Measurements from ENCODE around the gene TRABD2B. TPM values are rescaled to one million over a fixed set of nuclear protein-coding genes. Genes with fewer than 3 reads are reported as not detected.
A peak's percentile ranks its signal among the peaks of the same experiment; 100 is the strongest.

The TRABD2B gene
- total and polyA plus RNA-seq, 2 of the 13 experiments (the other 11 are each of a cell fraction or from before 2014, with no cell fraction given), result 0.04 TPM; not detected in 1

DNA sequence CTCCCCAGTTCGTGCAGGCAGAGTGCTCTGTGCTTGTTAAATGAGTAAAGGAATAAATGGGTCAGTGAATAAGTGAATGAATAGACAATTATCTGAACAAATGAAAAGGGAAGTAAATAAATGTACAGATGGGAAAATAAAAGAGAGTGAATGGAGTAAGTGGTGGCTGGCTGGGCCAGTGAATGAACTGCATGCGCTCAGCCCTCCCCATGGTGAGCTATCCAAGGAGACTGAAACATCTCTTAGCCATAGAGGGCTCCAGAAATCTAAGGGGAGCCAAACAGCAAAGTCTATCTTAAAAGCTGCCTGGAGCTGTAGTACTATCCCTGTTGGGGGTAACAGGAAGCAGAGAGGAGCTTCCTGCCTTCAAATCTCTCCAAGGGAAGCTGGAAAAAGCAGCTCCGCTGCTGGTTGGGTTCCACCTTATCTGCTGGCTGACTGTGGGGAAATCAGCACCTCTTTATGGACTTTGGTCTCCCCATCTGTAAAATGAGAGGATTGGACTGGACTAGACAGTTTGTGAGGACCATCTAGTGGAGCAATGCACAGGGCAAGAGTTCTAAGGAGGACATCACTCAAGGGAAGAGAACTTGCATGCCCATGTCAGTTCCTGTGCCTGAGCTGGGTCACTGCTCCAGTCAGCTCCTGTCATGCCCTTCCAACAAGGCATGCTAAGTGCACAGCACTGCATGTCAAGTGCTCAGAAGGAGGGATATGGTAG lies 77.9 kb downstream of the TRABD2B start (continued):
- no peak for TF ChIP-seq ZNF280B (CRISPR knock-in tag; IDR thresholded peaks at IDR 0.05; ENCODE audit: borderline replicate concordance)
- no peak for TF ChIP-seq PHF20 (CRISPR knock-in tag; IDR thresholded peaks at IDR 0.05)
- TF ChIP-seq, protein P1, sequence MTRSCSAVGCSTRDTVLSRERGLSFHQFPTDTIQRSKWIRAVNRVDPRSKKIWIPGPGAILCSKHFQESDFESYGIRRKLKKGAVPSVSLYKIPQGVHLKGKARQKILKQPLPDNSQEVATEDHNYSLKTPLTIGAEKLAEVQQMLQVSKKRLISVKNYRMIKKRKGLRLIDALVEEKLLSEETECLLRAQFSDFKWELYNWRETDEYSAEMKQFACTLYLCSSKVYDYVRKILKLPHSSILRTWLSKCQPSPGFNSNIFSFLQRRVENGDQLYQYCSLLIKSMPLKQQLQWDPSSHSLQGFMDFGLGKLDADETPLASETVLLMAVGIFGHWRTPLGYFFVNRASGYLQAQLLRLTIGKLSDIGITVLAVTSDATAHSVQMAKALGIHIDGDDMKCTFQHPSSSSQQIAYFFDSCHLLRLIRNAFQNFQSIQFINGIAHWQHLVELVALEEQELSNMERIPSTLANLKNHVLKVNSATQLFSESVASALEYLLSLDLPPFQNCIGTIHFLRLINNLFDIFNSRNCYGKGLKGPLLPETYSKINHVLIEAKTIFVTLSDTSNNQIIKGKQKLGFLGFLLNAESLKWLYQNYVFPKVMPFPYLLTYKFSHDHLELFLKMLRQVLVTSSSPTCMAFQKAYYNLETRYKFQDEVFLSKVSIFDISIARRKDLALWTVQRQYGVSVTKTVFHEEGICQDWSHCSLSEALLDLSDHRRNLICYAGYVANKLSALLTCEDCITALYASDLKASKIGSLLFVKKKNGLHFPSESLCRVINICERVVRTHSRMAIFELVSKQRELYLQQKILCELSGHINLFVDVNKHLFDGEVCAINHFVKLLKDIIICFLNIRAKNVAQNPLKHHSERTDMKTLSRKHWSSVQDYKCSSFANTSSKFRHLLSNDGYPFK (CRISPR knock-in tag; IDR thresholded peaks at IDR 0.05; ENCODE audit: borderline replicate concordance), result no peak
- TF ChIP-seq ZNF30 (CRISPR knock-in tag; IDR thresholded peaks at IDR 0.05), result no peak
- no peak for TF ChIP-seq MLX (CRISPR knock-in tag; IDR thresholded peaks at IDR 0.05)
- no peak for TF ChIP-seq CBX1 (IDR thresholded peaks at IDR 0.05; ENCODE audit: low read depth)
- TF ChIP-seq SAFB2 (CRISPR knock-in tag; IDR thresholded peaks at IDR 0.05; ENCODE audit: borderline replicate concordance, low read depth), result no peak
- TF ChIP-seq SYNCRIP (IDR thresholded peaks at IDR 0.05; ENCODE audit: insufficient read depth, low read depth, low read length), result no peak
- TF ChIP-seq IKZF1 (IDR thresholded peaks at IDR 0.05), result no peak
- no peak for TF ChIP-seq ZBTB1 (CRISPR knock-in tag; IDR thresholded peaks at IDR 0.05; ENCODE audit: borderline replicate concordance)
- no peak for TF ChIP-seq ZNF564 (CRISPR knock-in tag; IDR thresholded peaks at IDR 0.05)
- TF ChIP-seq ZNF614 (CRISPR knock-in tag; IDR thresholded peaks at IDR 0.05; ENCODE audit: borderline replicate concordance), result no peak
- 0 out of 2 replicates have a peak, but pooled peaks have one; percentile 23 for TF ChIP-seq GATAD1 (CRISPR knock-in tag; IDR thresholded peaks at IDR 0.05)
- no peak for TF ChIP-seq REXO4 (CRISPR knock-in tag; IDR thresholded peaks at IDR 0.05; ENCODE audit: borderline replicate concordance)
- no peak for TF ChIP-seq ZNF274 (CRISPR knock-in tag; IDR thresholded peaks at IDR 0.05)
- peak; percentile 26; the same call in 1 of the 2 replicates for TF ChIP-seq CREM (IDR thresholded peaks at IDR 0.05)
- TF ChIP-seq CREM (CRISPR knock-in tag; IDR thresholded peaks at IDR 0.05), result no peak
- TF ChIP-seq MIER3 (CRISPR knock-in tag; IDR thresholded peaks at IDR 0.05; ENCODE audit: borderline replicate concordance), result peak; percentile 48; the same call in 1 of the 2 replicates
- TF ChIP-seq, protein P2, sequence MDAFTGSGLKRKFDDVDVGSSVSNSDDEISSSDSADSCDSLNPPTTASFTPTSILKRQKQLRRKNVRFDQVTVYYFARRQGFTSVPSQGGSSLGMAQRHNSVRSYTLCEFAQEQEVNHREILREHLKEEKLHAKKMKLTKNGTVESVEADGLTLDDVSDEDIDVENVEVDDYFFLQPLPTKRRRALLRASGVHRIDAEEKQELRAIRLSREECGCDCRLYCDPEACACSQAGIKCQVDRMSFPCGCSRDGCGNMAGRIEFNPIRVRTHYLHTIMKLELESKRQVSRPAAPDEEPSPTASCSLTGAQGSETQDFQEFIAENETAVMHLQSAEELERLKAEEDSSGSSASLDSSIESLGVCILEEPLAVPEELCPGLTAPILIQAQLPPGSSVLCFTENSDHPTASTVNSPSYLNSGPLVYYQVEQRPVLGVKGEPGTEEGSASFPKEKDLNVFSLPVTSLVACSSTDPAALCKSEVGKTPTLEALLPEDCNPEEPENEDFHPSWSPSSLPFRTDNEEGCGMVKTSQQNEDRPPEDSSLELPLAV (CRISPR knock-in tag; conservative IDR thresholded peaks at IDR 0.05; ENCODE audit: low read depth), result no peak
- TF ChIP-seq MYNN (CRISPR knock-in tag; IDR thresholded peaks at IDR 0.05; ENCODE audit: low read depth), result no peak; the same call in 1 of the 2 replicates
- TF ChIP-seq FOXM1 (CRISPR knock-in tag; IDR thresholded peaks at IDR 0.05), result no peak
- TF ChIP-seq ZNF10 (CRISPR knock-in tag; IDR thresholded peaks at IDR 0.05; ENCODE audit: borderline replicate concordance, low read depth), result no peak
- TF ChIP-seq ZNF264 (CRISPR knock-in tag; IDR thresholded peaks at IDR 0.05), result peak; percentile 6
- TF ChIP-seq KLF11 (CRISPR knock-in tag; IDR thresholded peaks at IDR 0.05), result no peak
